ENCODE results near the gene MRPL1.
"Not testable (repeated sequence)": the region's sequence is repeated elsewhere in the genome, so short reads cannot be mapped to it uniquely, and the experiment has no call there.

The MRPL1 gene

GRCh38 chr4:77913348-77913747, 50.7 kb downstream of the MRPL1 start:
- DNase-seq, result no peak

DNA sequence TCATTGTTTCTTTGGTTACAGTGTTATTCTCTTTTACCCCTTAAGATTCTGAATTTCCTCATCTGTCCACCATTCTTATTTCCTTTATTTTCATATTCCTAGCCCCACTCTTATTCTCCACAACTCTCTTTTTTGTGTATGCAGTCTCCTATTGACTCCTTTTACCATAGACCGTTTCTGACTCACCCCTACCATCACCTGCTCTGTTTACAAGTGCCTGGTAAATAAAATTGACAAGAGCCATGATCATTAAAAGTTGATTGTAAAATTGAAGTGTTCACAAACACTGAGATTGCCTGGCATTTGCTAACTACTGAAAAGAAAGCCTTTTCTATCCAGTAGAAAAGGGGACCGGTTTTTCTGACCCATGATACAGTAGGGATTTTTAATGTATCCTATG, 54.4 kb downstream of the MRPL1 start:
- no peak for DNase-seq

DNA sequence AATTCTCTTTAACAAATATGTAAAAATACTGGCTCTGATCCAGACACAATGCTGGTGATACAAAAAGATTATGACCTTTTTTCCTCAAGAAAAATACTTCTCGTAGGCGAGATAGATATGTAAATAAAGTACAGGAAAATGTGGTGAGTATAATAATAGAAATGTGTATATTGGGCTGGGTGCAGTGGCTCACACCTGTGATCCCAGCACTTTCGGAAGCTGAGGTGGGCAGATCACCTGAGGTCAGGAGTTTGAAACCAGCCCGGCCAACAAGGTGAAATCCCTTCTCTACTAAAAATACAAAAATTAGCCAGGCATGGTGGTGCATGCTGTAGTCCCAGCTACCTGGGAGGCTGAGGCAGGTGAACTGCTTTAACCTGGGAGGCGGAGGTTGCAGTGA, 55.0 kb downstream of the MRPL1 start:
- DNase-seq, result no peak

DNA sequence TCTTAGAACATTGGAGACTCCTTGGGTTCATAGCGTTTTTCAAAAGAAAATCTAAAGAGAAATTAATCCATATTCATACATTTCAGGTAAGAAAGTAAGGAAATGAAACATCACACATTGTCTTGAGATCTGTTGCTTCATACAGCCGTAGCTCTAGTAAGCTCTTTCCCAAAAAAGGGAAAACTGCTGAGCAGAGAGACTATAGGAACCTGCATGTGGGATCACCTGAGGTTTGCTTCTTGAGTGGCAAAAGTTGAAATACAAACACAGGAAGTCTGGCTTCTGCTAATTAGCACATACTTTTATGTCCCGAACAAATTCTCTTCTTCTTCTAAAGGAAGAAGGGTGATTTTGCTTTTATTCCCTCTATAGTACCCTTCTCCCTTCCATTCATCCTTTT, 57.7 kb downstream of the MRPL1 start:
- DNase-seq, result no peak

GRCh38 chr4:77921701-77922100, 59.1 kb downstream of the MRPL1 start:
- no peak for DNase-seq

DNA sequence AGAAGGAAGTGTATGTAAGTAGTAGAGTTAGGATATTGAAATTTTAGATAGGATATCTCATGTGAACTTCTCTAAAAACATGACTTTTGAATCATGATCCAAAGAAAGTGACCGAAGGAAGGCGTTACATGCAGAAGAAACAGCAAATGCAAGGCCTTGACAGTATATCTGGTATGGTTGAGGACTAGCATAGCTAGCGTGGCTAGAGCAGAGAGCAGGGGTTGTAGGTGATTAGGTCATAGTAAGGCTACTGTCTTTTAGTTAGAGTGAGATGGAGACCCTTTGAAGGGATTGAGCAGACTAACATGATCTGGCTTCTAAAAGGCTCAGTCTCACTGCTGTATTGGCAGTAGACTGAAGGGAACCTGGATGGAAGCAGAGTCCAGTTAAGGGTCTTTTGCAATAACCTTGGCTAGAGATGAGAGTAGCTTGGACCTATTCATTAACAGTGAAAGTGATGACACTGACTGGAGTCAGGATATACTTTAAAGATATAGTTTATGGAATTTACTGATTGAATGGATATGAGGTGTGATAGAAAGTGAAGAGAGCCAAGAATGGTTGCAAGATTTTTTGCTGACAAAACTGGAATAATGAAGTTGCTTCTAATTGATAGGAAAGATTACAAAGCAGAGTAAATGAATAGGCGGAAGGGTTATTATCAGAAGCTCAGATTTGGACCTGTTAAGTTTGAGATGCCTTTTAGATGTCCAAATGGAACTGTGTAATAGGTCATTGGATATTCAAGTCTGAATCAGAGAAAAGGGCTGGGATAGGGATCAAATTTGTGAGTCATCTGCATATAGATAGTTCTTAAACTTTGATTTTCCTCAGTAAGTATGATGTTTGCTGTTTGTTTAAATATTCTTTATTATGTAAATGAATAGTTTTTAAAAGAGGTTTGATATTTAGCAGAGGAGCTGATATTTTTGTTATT, 59.8 kb downstream of the MRPL1 start:
- DNase-seq, result no peak

DNA sequence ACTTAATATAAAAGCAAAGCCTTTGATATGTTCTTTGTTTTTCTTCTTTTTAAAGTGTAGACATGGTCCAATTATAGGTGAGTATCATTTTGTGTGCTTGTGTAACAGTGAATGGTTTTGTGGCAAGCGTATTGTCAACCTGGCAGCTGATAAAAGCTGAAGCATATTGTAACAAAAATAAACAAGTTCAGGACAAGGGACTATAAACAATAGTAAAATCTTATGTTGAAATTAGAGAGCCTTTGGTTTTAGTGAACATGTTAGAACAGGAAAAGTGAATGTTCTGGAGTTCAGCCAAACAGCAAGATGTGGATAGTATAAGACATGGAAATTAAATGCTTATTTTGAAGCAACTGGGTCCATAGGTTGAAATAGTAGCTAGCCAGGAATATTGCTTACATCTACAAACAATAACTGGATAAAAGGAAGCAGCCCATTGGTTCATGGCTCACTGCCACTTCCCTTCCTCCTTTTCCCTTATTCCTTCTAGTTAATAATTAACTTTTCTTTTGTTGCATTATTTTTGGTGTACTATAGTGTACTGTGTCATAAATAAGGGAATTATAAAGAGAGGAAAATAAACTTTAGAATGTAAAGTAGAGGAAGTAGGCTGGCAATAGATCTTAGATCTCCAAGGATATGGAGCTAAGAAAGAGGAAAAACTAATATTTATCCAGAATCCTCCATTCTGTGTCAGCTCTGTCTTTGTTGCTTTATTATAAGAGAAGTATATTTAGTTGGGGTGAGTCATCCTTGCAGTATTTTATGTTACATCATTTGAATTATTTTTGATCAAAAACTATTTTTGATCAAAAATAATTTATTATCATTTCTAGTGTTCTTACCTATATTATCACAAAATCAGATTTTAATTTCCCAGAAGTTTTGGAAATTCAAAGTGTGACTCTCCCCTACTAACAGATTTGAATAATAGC, 65.6 kb downstream of the MRPL1 start:
- no peak for DNase-seq

- no peak for DNase-seq
Measured at GRCh38 chr4:77930154-77930639, 67.6 kb downstream of the MRPL1 start.

DNA sequence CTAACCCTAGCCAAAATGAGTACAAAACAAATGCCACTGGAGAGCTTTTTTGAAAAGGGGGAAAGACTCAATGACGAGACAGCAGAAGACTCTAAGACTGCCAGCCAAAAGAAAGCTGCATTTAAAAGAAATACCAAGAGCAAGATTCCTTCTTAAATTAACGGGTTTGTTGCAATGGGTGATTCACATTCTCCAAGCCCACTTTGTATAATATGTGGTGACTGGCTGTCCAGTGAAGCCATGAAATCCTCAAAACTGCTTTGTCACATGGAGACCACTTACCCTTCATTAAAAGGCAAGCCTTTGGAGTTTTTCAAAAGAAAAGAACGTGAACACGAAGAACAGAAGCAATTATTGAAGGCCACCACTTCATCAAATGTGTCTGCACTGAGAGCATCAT, 68.2 kb downstream of the MRPL1 start:
- DNase-seq, result no peak

- DNase-seq, result no peak
Measured at GRCh38 chr4:77931452-77932135, 69.0 kb downstream of the MRPL1 start.

DNA sequence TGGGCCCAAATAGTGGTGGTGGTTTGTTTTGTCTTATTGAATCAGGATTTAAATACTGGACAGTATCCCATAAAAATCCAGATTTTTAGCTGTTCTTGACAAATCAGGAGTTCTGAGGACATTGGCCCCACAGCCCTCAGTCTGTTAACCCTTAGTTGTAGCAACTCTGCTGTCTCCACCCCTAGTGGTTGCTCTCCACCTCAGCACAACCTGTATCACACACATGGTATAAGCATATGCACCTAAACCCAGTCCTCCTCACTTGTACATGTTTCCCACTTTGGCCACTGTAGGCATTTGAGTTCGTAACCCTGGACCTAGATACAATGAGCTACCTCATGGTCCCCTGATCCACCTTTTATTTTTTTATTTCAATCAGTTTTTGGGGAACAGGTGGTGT, 75.9 kb downstream of the MRPL1 start:
- DNase-seq, result no peak

DNA sequence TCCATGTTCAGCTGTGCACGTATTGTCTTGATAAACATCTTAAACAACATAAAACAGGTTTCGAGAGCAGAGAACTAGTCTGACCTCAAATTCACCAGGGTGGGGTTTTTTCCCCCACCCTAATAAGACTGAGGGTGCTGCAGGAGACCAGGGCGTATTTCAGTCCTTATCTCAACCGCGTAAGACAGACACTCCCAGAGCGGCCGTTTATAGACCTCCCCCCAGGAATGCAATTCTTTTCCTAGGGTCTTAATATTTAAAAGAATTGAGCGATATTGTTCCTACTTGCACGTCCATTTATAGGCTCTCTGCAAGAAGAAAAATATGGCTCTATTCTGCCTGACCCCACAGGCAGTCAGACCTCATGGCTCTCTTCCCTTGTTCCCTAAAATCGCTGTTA, 83.3 kb downstream of the MRPL1 start:
- not testable (repeated sequence) for DNase-seq

DNA sequence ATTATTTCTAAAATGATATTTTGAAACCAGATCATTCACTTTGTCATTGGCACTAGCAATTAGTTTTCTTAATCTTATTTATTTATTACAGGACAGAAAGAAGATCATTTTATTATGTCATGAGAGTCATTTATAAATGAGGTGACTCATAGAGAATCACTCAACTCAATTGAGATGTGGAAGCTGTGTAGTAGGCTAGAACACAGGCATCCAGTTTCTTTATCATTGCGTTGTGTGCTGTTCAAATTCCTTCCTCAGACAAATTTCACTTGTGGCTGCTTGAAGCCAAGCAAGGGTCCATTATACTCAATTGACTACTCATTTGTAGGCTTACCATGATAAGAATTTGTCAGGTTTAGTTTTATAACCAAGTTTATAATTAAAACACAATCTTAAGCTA, 87.6 kb downstream of the MRPL1 start:
- no peak for DNase-seq

DNA sequence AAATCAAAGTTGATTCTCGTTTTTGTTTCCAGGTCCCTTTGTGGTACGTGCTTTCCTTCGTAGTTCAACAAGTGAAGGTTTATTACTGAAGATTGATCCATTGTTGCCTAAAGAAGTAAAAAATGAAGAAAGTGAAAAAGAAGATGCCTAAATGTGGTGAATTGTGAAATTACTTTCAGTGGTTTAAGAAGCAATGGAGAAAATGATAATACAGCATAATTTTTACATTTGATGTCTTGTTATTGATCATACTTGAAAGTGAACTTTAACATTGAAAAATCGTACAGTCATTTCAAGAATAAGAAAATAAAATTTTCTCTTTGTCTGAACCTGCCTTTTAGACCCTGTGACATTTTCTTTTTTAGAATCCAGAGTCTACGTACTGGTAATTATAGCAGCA, 89.8 kb downstream of the MRPL1 start:
- no peak for DNase-seq

- no peak for DNase-seq
Measured at GRCh38 chr4:77954690-77955089, 92.1 kb downstream of the MRPL1 start.

- no peak for DNase-seq
Measured at GRCh38 chr4:77956917-77957316, 94.3 kb downstream of the MRPL1 start.

DNA sequence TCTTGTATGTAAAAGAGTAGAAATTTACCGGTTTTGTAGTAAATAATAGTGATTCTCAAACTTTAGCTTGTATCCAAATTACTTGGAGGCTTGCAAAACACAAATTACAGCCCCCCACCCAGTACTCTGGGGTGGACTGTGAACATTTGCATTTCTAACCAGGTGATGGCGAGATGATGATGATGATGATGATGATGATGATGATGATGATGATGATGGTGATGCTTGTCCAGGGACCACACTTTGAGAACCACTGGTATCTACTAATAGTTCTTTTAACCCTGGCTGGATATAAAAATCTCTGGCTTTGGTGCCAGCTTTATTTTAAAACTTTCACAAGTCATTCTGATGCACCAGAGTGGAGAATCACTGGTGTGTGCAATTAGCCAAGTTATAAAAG, 96.3 kb downstream of the MRPL1 start:
- no peak for DNase-seq

GRCh38 chr4:77959566-77960338, 97.1 kb downstream of the MRPL1 start:
- DNase-seq, result no peak

DNA sequence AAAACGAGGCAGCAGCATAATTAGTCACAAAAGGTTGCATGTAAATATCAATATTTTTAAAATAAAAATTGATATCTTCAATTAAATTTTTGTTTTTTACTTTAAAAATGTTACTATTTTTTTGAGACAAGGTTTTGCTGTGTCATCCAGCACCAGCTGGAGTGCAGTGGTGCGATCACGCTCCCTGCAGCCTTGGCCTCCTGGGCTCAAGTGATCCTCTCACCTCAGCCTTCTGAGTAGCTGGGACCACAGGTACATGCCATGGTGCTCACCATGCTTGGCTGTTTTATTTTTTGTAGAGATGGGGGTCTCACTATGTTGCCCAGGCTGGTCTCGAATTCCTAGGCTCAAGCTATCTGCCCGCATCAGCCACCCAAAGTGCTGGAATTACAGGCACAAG, 97.7 kb downstream of the MRPL1 start:
- no peak for DNase-seq

DNA sequence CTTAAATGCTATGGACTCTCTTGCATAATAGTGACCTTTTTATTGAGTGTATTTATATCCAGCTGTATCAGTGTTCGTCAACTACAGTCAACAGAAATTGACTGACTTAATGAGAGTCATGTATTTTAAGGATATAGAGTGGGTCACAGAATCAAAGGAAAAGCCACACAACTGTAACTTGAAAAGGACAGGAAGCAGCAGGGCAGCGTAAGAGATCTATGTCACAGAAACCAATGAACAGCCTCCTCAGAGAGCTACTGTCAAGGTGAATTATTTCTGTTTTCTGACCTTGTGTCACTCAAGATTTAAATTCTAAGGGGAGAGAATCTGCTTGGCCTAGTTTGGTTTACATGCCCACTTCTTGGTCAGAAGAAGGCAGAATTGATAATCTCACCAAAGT, 100.4 kb downstream of the MRPL1 start:
- no peak for DNase-seq

- not testable (repeated sequence) for DNase-seq
Measured at GRCh38 chr4:77973657-77974056, 111.0 kb downstream of the MRPL1 start.
